Measurements from ENCODE around the gene SNX25.

Gene SNX25

DNA sequence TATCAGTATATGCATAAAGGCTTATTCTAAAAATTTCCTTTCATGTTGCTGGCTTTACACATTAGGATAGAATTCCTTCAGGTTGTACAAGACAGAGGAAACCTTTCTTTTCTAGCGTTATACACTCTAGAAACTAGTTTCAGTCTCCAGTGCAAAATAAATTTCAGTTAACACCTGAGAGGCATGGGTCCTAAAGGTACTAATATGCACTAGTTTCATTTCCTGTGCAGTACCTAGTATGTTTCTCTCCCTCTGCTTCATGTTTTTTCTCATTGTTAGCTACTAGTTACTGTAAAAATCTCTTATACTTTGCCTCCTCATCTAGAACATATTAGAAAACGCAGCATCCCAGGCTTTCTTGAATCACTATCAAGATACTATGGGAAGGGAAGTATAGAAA, 54.0 kb downstream of the SNX25 start:
- DNase-seq (ENCODE audit: low spot score) = no peak

DNA sequence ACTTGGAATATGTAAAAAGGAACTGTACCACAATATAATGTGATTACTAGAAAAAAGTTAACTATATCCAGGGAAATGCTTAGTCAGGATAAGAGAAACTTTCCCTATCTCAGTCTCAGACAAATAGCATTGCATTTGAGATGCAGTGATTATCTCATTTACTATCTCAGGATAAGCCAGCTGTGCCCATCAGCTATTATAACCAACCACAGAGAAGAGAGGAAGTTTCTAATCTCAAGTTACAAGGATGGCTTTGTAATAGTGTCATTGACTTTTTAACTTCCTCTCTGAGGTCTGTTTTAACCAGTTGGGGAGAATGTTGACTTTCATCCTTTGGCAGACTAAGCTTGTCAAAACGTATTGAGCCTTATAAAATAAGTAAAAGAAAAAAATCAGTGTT, 56.5 kb downstream of the SNX25 start:
- DNase-seq (ENCODE audit: low spot score) = peak; percentile 12

DNA sequence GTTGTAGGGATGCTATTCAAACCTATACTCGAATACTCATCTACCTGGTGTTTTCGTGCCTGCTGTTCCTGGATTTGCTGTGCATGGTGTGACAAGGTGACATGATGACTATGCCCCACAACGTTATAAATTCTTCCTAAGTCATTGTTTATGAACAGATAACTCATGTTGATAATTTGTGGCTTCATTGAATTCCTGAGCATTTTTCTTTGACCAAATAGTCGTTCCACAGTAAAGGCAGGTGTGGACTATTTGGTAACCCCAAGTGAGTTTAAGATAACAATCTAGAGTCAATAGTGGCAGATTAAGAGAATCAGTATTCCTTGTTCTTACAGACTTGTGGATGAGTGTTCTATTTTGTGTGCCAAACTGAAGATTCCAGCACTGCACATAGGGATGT, 59.9 kb downstream of the SNX25 start:
- no peak for DNase-seq (ENCODE audit: low spot score)

DNA sequence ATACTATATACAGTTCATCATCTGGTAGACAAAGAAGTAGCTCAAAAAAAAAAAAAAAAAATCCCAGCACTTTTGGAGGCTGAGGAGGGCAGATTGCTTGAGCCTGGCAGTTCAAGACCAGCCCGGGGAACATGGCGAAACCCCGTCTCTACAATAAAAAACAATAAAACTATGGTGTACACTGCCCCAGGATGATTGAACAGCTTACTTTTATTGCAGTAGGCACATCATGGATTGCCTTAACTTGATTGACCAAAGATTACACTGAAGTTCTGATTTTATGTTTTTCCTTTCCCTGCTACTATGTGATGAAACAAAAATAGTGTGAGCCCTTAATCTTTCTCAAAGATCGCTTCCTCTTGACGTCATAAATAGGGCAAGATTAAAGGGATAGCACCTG, 60.6 kb downstream of the SNX25 start:
- no peak for DNase-seq (ENCODE audit: low spot score)

DNA sequence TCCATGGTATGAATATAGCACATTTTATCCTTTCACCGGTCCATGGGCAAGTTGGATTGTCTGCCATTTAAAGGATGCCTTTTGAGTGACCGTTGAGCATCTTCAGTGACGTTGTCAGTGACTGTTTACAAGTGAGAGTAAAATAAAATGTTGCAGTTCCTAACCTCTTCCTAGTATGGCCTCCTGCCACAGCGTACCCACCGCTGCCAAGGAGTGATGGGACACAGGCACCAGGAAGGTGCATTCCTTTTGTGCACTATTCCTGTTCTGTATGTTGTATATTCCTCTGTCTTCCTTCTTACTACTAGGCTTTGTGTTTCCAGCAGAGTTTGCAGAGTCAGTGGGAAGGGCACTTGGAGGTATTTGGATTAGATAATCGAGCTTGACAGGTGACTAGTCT, 61.5 kb downstream of the SNX25 start:
- DNase-seq (ENCODE audit: low spot score) = no peak

DNA sequence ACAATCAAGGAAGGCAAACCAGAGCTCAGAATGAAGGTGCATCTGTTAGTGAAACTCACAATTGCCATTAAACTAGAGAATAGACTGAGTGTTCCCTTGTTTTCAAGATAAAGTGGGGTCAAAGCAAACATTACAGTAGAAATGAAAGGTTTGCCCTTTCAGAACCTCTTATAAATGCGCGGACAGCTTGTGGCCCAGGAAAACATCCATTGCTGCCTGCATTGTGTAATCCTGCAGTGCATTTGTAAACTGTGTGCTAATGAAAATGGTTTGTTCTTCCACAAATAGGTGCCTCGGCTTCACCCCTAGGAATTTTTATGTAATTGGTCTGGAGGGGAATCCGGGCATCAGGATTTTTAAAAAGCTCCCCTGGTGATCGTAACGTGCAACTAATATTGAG, 62.8 kb downstream of the SNX25 start:
- DNase-seq (ENCODE audit: low spot score) = no peak

DNA sequence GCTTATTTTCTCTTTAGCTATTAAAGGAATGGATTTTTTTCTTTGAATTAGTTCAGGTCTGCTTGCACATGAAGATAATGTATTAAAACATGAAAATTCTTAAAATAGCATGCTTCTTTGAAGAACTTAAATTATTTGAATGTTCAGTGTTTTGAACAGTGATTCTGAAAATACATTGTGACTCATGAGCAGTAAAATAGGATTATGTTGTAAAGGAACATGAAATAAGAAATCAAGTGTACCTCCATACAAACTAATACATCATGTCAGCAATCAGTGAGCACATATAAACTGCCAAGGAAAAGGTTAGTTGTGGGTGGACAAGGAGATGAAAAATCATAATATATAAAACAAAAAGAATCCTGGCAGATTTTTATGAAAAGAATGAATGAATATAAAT, 66.1 kb downstream of the SNX25 start:
- DNase-seq (ENCODE audit: low spot score) = no peak

DNA sequence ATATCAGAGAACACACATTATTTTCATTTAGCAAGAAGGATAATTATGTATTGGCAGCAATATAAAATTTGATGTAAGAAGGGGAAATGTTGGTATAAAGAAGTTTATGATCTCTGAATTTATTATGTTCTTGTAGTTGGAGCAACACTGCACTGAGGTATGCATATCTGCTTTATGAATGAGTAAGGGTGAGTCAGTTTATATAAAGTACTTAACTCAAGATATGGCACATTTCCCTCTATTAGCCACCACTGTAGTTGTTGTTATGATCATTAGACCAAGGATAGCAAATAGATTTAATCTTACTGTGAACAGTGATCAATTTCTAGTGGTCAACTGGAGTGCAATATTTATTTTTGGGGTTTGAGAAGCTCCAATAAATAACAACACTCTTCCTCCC, 66.6 kb downstream of the SNX25 start:
- DNase-seq (ENCODE audit: low spot score) = no peak

DNA sequence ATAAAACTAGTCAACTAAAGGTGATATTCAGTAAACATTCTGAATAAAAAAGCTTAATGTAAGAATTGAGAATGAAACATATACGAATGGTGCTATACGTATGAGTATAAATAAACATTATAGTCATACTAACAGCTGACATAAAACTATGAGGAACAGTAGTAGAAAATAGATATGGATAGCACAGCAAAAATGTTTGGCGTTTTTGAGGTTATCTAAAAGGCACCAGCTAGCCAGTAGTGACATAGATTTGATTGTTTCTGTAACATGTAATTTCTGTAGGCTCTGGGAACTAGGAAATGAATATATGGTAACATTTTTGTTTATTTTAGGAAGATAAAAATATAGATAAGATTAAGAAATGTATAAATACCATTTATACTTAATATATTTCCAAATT, 69.3 kb downstream of the SNX25 start:
- DNase-seq (ENCODE audit: low spot score) = no peak

DNA sequence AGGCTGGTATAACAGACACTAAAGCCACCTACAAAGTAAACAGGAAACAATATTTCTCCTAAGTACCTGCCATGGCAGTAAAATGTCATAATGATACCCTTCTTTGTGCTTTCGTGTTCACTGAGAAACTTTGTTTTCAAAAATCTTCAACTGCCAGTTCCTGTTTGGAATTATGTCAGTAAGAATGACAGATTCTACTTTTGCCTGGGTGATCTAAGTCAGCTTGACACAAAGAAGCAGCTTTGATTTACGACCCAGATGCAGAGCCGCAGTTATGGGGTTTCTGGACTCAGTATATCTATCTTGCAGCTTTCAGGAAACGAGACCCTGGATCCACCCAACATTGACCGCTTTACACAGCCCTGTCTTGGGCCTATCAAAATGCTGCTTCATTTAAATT, 71.2 kb downstream of the SNX25 start:
- DNase-seq (ENCODE audit: low spot score) = no peak

DNA sequence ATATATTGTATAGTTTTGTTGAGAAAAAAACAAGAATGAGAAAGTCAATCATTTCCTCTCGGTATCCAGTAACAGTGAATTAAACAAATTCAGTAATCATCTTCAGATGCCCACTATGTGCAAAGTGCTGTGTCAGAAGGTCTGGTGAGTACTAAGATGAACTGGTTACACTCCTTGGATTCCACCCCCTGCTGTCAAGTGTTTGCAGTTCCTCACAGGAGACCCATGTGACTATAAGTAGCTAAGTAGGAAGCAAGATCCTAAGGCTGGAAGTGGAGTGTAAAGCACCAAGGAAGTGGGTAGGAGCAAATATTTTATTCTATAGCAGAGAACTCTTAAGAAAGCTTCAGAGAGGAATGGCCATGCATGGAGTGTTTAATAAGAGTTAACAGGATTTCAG, 73.6 kb downstream of the SNX25 start:
- DNase-seq (ENCODE audit: low spot score) = no peak

DNA sequence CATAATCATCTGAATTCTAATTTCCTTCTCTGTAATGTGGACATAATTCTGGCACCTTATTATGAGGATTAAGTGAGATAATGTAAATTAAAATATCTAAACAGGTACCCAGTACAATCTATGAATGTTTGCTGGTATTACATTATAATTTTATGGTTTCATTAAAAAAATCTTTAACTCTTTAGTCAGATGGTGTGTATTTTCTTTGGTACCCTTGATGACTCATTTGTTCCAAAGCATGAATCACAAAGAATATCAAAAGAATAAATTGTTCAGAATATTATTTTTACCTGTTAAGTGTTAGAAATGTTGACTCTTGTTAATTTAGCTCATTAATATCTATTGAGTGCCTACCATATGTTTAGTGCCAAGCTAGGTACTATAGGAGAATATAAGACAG, 74.3 kb downstream of the SNX25 start:
- DNase-seq (ENCODE audit: low spot score) = peak; percentile 10

DNA sequence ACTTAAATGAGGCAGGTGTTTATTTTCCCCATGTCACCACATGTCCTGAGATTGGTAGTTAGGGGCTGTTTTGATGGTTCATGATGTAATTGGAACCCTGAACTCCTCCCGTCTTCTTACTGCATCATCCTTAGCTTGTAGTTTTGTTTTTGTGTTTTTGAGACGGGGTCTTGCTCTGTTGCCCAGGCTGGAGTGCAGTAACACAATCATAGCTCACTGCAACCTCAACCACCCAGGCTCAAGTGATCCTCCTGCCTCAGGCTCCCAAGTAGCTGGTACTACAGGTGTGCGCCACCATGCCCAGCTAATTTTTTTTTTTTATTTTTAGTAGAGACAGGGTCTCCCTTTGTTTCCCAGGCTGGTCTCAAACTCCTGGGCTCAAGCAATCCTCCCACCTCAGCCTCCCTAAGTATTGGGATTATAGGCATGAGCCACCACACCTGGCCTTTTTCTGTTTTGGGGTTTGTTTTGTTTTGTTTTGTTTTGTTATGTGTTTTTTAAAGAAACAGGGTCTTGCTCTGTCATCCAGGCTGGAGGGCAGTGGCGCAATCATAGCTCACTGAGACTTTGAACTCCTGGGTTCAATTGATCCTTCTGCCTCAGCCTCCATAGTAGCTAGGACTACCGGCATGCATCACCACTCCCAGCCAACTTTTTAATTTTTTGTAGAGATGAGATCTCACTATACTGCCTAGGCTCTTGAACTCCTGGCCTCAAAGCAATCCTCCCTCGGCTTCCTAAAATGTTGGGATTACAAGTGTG, 76.4 kb downstream of the SNX25 start:
- no peak for DNase-seq (ENCODE audit: low spot score)

DNA sequence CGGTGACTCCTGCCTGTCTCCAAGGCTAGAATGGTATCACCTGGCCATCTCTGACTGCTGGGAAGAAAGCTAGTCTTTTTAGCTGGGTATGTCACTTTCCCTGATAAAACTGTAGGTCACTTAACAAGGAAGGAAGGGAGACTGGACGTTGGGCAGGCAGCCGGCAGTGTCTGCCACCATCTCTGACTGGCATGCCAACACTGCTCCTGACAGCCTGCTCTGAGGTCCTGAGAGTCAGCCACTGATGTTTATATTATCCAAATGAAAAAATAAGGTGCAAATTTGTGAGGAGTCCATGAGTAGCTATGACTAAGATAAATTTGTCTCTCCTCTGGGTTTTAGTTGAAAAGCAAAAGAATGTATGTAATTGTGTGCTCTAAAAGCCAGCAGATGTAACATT, 77.2 kb downstream of the SNX25 start:
- DNase-seq (ENCODE audit: low spot score) = no peak

DNA sequence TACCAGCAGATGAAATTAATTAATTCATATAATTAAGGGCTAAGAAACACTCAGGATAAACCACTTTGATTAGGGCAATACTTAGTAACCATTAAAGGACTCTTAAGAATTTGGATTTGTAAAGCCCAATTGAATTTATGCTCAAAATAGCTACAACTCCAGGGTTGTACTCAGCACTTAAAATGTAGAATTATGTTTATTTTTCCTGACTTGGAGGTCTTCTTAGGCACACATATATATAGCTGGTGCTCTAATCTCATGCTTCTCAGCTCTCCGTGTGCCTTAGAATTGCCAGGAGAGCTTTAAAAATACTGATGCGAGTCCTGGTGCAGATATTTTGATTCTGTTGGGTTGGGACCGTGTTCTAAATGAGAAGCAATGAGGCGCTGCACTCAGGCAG, 77.6 kb downstream of the SNX25 start:
- DNase-seq (ENCODE audit: low spot score) = no peak

DNA sequence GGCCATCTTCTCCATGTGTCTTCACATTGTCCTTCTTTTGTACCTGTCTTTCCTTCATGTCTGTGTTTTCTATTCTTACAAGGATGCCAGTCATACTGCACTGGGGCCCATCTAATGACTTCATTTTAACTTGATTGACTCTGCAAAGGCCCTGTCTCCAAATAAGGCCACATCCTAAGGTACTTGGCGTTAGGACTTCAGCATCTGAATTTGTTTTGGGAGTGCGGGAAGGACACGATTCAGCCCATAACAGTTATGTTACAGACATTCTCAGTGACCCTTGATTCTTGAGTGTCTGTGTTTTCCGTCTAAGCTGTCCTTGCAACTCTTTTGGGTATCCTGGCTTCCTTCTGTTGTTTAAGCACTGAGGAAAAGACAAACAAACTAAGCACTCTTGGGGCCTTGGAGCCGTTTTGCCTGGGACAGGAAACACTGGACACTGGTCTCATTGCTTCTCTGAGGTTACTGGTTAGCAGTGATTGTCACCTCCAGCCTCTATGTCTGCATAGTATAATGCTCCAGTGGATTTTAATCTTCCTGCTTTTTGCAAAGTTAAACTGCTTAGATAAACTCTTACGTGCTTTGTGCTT, 80.7 kb downstream of the SNX25 start:
- DNase-seq (ENCODE audit: low spot score) = no peak

DNA sequence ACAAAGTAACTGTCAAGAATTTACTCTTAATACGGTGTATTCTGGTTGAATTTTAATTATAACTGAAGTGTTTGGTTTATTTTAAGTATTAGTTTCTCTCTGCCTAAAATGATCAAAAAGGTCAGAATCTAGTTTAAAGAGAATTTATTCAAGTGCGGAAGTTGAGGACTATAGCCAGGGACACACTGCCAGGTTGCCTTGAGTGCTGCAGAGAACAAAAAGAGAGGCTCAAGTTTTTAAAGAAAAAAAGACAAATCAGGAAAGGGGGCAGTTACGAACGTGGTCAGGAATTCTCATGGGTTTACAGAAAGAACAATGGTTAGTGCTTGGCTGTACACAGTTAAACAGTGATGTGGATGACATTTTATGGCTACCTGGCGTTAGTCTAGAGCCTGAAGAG, 81.3 kb downstream of the SNX25 start:
- no peak for DNase-seq (ENCODE audit: low spot score)

DNA sequence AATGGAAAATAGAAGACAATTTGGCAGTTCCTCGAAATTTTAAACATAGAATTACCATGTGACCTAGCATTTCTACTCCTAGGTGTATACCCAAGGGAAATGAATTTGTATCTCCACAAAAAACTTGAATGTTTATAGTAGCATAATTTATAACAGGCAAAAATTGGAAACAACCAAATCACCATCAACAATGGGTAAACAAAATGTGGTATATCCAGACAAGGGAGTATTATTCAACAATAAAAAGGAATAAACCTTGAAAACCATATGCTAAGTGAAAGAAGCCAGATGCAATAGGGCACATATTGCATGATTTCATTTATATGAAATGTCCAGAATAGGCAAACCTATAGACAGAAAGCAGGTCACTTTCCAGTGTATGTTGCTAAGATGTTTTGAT, 83.8 kb downstream of the SNX25 start:
- DNase-seq (ENCODE audit: low spot score) = no peak

DNA sequence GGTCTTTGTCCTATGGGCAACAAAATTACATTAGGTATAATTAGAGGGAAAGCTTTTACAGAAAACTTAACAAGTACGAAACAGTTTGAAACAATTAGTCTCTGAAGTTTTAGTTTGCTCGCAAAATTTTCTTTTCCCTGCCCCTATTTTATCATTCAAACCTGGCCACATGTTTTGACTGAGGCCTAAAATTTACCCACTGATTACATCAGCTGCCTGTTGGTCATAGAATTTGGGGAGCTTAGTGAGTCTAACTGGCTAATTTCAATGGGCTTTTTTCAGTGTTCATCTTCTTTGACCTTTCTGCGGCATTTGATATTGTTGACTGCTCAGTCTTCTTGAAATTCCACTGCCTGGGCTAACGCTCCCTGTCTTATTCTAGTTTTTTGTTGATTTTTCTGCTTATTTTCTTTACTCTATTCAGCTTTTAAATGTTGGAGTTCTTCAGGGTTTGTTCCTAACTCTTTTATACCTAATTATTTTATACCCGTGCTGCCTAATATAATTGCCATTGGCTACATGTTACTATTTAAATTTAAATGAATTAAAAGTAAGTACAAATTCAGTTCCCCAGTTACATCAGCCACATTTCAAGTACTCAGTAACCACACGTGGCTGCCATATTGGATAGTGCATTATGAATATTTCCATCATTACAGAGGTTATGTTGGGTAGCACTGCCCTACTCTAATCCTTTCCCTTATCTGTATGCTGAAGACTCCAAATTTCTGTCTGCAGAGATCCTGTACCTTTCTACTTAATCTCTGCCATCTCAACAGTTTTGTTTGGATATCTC, 87.5 kb downstream of the SNX25 start:
- no peak for DNase-seq (ENCODE audit: low spot score)

DNA sequence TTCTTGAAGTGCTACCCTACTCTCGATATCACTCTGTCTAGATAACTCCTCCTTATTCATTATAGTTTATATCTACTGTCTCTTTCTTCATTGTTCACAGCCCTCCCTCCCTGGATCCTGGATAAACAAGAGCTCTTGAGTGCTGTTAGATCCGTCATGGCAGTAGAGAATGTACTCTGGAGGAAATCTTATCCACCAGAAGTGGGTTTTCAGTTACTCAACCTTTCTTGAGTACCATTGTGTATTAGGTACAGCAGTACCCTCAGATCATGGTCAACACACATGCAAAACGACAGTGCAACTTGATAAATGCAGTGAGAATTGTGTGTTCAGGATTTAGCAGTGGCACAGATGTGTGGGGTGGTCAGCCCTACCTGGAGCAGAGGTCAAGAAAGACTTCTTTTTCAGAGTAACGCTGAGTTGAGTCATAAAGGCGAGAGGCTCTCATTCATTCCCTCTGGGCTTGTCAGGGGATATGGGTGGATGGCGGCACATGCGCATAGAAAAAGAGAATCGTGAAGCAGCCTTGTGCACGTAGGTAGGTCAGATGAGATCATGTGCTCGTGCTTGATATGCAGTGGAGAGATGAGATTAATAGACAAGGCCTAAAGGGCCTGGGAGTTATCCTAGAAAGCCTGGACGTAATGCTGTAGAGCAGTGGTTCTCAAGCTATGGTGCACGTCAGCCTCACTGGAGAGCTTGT, 89.5 kb downstream of the SNX25 start:
- DNase-seq (ENCODE audit: low spot score) = no peak

DNA sequence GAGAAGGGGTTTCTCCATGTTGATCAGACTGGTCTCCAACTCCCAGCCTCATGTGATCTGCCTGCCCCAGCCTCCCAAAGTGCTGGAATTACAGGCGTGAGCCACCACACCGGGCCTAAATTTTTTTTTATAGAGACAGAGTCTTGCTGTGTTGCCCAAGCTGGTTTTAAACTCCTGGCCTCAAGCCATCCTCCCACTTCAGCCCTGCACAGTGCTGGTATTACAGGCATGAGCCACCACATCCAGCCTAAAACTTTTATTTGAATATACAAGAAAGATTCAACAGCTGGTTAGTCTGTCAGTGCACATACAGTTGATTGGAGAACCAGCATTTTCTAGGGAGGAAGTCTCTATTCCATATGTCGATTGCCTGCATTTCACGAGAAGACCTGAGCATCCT, 95.1 kb downstream of the SNX25 start:
- DNase-seq (ENCODE audit: low spot score) = no peak

DNA sequence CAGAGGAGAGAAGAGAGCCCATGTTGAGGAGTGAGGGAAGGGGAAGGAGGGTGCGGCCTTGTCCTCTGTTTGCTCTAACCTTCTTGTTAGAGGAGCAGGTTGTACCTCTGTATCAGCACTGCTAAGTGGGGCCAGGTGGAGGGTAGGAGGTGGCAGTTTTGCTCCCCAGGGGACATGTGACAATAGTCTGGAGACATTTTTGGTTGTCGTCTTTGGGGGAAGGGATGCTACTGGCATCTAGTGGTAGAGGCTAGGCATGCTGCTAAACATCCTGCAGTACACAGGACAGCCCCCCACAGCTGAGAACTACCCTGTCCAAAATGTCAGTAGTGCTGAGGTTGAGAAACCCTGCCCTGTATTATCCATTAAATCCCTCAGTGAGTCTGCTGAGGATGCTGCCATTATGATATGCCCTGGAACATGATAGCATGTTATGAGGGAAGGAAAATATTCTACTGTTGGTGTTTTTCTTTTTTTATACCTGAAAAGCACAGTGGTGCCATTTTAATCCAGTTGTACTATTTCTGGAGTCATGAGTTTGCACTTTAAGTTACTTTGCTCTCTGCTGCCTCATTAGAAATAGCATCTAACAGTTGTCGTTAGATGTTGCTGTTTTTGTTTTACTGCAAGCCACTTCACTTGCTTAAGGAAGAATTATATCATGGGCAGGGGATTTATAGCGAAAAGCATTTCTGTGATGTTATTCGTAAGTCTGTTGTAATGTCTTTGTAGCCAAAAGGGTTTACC, 95.7 kb downstream of the SNX25 start:
- DNase-seq (ENCODE audit: low spot score) = peak; percentile 33
